Measurements from ENCODE around the gene TAF1D. TPM values are rescaled to one million over a fixed set of nuclear protein-coding genes. Genes with fewer than 3 reads are reported as not detected.

TAF1D gene
- total RNA-seq, 4 donors from 2014 or later: 34.7 to 61.8 (median 46.3) TPM

DNA sequence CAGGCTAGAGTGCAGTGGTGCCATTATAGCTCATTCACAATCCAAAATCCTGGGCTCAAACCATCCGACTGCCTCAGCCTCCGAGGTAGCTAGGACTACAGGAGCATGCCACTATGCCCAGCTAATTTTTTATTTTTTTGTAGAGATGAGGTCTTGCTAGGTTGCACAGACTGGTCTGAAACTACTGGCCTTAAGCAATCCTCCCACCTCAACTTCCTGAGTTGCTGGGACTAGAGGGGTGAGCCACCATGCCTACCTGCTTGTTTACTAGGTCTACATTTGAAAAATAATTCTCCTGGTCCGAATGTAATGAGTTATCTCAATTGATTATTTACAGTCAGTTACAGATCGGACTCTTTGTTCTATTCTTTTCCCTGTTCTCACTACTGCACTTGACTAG, 22.0 kb downstream of the TAF1D start:
- DNase-seq (ENCODE audit: extremely low spot score): no peak
- H3K36me3 ChIP-seq: peaks cover 9 to 86% (median 42%) of the 10 kb centered on the region in 4 donors
- no peak for TF ChIP-seq POLR2AphosphoS5 (IDR thresholded peaks at IDR 0.05)
- no peak for TF ChIP-seq EP300 (IDR thresholded peaks at IDR 0.05)
- TF ChIP-seq, protein P1, sequence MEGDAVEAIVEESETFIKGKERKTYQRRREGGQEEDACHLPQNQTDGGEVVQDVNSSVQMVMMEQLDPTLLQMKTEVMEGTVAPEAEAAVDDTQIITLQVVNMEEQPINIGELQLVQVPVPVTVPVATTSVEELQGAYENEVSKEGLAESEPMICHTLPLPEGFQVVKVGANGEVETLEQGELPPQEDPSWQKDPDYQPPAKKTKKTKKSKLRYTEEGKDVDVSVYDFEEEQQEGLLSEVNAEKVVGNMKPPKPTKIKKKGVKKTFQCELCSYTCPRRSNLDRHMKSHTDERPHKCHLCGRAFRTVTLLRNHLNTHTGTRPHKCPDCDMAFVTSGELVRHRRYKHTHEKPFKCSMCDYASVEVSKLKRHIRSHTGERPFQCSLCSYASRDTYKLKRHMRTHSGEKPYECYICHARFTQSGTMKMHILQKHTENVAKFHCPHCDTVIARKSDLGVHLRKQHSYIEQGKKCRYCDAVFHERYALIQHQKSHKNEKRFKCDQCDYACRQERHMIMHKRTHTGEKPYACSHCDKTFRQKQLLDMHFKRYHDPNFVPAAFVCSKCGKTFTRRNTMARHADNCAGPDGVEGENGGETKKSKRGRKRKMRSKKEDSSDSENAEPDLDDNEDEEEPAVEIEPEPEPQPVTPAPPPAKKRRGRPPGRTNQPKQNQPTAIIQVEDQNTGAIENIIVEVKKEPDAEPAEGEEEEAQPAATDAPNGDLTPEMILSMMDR (IDR thresholded peaks at IDR 0.05): no peak
- TF ChIP-seq POLR2A (IDR thresholded peaks at IDR 0.05; ENCODE audit: low read depth): no peak
- H3K9me3 ChIP-seq: no peaks in the 10 kb centered on the region
- no peaks in the 10 kb centered on the region for H3K4me1 ChIP-seq
- intact Hi-C loops (cut with DNase I): no loop called here
- H3K27me3 ChIP-seq: no peaks in the 10 kb centered on the region
- whole genome bisulfite sequencing: 94% methylated on average over 4 of the region's 4 CpGs
- H3K4me3 ChIP-seq: no peak overlapping the region
- H3K27ac ChIP-seq (replicated peaks in 1 of 4): no peak overlapping the region

DNA sequence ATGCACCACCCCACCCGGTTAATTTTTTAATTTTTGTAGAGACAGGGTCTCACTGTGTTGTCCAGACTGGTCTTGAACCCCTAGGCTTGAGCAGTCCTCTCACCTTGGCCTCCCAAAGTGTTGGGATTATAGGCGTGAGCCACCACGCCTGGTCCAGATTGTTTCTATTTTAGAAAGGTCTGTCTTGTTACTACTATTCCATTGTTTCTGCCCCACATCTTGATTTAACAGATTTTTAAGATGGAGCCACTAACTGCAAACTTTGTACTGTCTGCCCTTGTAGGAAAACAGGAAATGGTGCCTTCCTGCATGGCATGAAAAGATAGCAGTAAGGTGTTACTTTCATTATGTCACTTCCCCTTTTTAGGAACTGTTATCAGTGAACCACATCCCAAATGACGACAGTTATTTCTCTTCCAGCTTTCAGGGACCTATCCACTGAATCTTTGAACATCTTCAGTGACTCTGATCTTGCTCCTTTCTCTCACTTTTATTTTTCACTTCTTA, 23.2 kb downstream of the TAF1D start:
- no peak for DNase-seq (ENCODE audit: extremely low spot score)
- H3K9me3 ChIP-seq: no peaks in the 10 kb centered on the region
- no peak overlapping the region for H3K27ac ChIP-seq (replicated peaks in 1 of 4)
- peaks cover 9 to 77% (median 34%) of the 10 kb centered on the region in 4 donors for H3K36me3 ChIP-seq
- intact Hi-C loops (cut with DNase I): no loop called here
- H3K27me3 ChIP-seq: no peaks in the 10 kb centered on the region
- TF ChIP-seq POLR2A (IDR thresholded peaks at IDR 0.05; ENCODE audit: low read depth) (no peak), POLR2AphosphoS5 (IDR thresholded peaks at IDR 0.05) (no peak), EP300 (IDR thresholded peaks at IDR 0.05) (no peak)
- TF ChIP-seq, protein P1 (IDR thresholded peaks at IDR 0.05): no peak
- H3K4me1 ChIP-seq: no peaks in the 10 kb centered on the region
- 76% methylated on average over 4 of the region's 4 CpGs for whole genome bisulfite sequencing
- H3K4me3 ChIP-seq: no peak overlapping the region

DNA sequence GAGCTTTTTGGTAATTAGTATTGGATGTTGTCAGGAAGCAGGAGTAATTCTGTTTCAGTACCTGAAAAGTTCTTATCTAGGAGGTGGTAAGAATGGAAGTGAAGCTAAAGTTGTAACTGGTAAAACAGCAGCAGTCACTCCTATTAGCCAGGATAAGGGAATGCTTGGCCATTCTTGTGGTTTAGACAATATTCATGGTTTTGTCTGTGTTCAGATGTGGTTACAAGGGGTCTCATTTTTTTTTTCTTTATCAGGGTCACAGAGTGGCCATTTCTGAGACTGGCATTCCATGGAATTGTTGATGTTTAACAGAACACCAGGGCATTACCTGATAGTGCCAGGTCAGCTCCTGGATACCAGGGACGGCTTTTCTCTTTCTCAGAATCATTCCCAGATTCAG, 23.8 kb downstream of the TAF1D start:
- TF ChIP-seq, protein P1 (IDR thresholded peaks at IDR 0.05): no peak
- no peak for TF ChIP-seq POLR2A (IDR thresholded peaks at IDR 0.05; ENCODE audit: low read depth)
- TF ChIP-seq POLR2AphosphoS5 (IDR thresholded peaks at IDR 0.05): no peak
- Histone ChIP-seq H3K27me3 (no peaks in the 10 kb centered on the region), H3K4me3 (no peak overlapping the region), H3K9me3 (no peaks in the 10 kb centered on the region), H3K4me1 (no peaks in the 10 kb centered on the region), H3K36me3 (peaks cover 4 to 72% (median 28%) of the 10 kb centered on the region in 4 donors), H3K27ac (replicated peaks in 1 of 4) (no peak overlapping the region)
- intact Hi-C loops (cut with DNase I): no loop called here
- DNase-seq (ENCODE audit: extremely low spot score): no peak
- 100% methylated on average over 1 of the region's 1 CpG for WGBS

DNA sequence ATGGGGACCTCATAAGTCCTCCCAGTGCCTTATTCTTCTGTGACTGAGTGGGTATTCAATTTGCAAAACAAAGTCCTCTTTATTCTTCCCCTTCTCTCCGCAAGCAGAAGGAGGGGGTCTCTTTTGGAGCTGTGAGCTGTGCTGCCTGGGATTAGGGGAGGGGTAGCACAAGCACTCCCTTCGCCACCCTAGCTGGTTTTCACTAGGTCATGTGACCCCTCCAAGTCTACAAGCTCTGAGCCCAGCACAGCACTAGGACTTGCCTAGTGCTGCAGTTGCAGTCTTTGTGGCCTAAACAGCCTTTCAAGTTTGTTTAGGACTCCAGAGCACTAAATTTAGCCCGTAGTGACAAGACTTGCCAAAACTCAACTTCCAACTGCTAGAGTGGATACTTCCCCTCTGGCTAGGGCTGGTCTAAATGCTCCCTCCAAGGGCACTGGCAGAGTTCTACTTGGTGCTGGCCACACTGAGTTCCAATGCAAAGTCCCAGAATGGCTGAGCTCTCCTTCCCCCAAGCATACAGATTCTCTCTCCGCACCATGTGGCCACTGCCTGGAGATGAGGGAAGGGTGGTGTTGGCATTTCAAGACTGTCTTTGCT, 25.4 kb downstream of the TAF1D start:
- WGBS: 92% methylated on average over 4 of the region's 4 CpGs
- Histone ChIP-seq H3K27ac (replicated peaks in 1 of 4) (no peak overlapping the region), H3K4me1 (no peaks in the 10 kb centered on the region), H3K4me3 (no peak overlapping the region), H3K9me3 (peaks cover 0 to 7% (median under 1%) of the 10 kb centered on the region in 4 donors), H3K36me3 (peaks cover 0 to 72% (median 26%) of the 10 kb centered on the region in 4 donors), H3K27me3 (no peaks in the 10 kb centered on the region)
- intact Hi-C loops (cut with DNase I): no loop called here
- no peak for DNase-seq (ENCODE audit: extremely low spot score)
- TF ChIP-seq POLR2AphosphoS5 (IDR thresholded peaks at IDR 0.05) (no peak), EP300 (IDR thresholded peaks at IDR 0.05) (no peak), POLR2A (IDR thresholded peaks at IDR 0.05; ENCODE audit: low read depth) (no peak)
- TF ChIP-seq, protein P1 (IDR thresholded peaks at IDR 0.05): no peak

DNA sequence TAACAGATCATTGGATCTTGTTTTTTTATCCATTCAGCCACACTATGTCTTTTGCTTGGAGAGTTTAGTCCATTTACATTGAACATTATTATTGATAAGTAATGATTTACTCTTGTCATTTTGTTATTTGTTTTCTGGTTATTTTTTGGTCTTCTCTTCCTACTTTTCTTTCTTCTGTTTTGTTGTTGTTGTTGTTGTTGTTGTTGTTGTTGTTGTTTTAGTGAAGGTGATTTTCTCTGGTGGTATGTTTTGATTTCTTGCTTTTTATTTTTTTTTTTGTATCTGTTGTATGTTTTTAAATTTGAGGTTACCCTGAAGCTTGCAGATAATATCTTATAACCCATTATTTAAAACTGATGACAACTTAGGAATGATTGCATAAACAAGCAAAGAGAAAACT, 28.6 kb downstream of the TAF1D start:
- intact Hi-C loops (cut with DNase I): no loop called here
- peaks cover 0 to 26% (median 19%) of the 10 kb centered on the region in 4 donors for H3K9me3 ChIP-seq
- TF ChIP-seq, protein P1 (IDR thresholded peaks at IDR 0.05): no peak
- TF ChIP-seq POLR2A (IDR thresholded peaks at IDR 0.05; ENCODE audit: low read depth) (no peak), EP300 (IDR thresholded peaks at IDR 0.05) (no peak), POLR2AphosphoS5 (IDR thresholded peaks at IDR 0.05) (no peak)
- no peaks in the 10 kb centered on the region for H3K4me1 ChIP-seq
- no peak overlapping the region for H3K4me3 ChIP-seq
- peaks cover 0 to 83% (median 46%) of the 10 kb centered on the region in 4 donors for H3K36me3 ChIP-seq
- no peak overlapping the region for H3K27ac ChIP-seq (replicated peaks in 1 of 4)
- H3K27me3 ChIP-seq: no peaks in the 10 kb centered on the region
- DNase-seq (ENCODE audit: extremely low spot score): no peak
